ENCODE measurements around the gene PLTP.
"Not testable (repeated sequence)": the region's sequence is repeated elsewhere in the genome, so short reads cannot be mapped to it uniquely, and the experiment has no call there.

The PLTP gene

DNA sequence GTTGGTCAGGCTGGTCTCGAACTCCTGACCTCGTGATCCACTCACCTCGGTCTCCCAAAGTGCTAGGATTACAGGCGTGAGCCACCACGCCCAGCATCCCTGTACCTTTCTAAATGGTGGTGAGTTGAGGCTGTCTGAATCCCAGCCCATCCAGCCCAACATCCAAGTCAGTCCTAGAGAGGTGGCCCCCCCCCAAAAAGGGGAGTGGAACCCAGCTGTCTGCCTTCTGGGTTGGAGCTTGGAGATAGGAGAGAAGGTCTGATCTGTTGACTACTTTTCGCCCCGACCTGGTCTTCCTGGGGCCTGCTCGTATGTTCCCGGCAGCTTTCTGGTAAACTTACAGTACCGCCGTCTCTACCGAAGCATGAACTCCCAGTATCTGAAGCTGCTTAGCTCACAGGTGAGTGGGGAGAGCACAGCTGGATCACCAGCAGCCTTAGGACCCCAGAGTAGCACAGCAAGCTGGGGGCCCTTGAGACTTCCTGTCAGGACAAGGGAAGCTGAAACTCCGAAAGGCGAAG, 15.3 kb downstream of the PLTP start:
- no peak for DNase-seq

GRCh38 chr20:45894797-45895196, 17.2 kb downstream of the PLTP start:
- DNase-seq = no peak

DNA sequence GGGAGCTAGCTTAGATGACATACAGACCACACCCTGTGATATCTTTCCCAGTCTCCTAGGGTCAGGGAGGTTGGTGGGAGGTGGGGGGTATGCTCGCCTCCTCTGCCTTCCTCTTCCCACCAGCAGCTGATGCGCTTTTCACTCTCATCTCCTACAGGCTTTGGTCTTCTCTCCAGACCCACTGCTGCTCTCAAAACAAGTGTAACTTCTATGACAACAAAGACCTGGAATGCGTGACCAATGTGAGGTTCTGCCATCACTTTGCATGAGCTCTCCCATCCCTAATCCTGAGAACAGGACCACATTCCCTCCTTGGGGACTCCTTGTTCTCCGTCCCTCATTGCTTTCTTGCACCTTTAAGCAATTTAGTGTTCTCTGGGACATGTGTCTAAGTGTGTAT, 18.1 kb downstream of the PLTP start:
- DNase-seq = no peak

- no peak for DNase-seq
Measured at GRCh38 chr20:45892828-45893500, 19.0 kb downstream of the PLTP start.

DNA sequence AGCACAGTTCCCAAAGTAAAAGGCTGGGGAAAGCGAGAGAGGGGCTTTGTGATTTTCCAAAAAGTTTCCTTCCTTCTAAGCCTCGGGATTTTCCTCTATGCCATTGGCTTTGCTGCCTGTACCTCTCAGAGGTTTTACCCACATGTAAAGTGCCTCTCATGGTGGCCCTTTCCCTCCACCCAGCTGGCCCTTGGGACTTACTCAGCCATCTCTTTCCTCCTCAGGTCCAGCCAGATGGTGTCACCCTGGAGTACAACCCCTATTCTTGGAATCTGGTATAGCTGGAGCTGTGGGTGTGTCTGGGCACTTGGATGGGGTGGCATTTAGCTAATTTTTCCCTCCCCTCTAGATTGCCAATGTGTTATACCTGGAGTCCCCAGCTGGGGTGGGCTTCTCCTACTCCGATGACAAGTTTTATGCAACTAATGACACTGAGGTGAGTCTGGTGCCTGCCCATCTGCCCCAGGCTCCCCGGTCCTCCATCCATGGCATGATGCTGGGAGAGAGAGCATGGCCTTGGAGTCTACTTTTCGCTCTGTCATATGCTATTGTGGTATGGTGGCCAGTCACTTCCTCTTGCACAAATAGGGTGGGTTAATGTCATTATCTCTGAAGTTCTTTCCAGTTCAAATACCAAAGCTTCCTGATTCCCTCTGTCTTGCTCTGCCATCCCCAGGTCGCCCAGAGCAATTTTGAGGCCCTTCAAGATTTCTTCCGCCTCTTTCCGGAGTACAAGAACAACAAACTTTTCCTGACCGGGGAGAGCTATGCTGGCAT, 19.7 kb downstream of the PLTP start:
- DNase-seq = no peak

DNA sequence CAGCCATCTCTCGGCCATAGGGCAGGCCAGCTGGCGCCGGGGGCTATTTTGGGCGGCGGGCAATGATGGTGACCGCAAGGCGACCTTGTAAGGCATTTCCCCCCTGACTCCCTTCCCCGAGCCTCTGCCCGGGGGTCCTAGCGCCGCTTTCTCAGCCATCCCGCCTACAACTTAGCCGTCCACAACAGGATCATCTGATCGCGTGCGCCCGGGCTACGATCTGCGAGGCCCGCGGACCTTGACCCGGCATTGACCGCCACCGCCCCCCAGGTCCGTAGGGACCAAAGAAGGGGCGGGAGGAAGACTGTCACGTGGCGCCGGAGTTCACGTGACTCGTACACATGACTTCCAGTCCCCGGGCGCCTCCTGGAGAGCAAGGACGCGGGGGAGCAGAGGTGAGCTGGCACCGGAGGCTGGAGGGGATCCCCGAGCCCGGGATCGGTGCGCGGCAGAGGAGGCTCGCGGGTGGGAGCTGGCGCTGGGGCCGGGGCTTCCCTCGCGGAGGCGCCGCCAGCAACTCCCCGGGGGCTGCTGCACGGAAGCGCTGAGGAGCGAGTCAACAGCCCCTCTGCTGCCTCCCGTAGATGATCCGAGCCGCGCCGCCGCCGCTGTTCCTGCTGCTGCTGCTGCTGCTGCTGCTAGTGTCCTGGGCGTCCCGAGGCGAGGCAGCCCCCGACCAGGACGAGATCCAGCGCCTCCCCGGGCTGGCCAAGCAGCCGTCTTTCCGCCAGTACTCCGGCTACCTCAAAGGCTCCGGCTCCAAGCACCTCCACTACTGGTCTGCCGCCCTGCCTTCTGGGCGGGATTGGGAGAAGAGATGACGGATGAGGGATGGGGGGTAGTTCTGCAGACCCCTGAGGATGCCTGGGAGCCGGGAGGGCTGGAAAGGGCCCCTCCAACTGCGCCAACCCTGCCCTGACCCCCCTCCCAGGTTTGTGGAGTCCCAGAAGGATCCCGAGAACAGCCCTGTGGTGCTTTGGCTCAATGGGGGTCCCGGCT, 20.7 kb downstream of the PLTP start, which contains the start of the genes CTSA and NEURL2:
TSS of gene CTSA (plus strand) at position 351 of the 999 bp plus-strand sequence. CDS start at position 585, 234 bp downstream.
TSS of gene NEURL2 (minus strand) at position 224 of the 999 bp plus-strand sequence. CDS start at position 7, 217 bp downstream.
- DNase-seq = peak; percentile 87

DNA sequence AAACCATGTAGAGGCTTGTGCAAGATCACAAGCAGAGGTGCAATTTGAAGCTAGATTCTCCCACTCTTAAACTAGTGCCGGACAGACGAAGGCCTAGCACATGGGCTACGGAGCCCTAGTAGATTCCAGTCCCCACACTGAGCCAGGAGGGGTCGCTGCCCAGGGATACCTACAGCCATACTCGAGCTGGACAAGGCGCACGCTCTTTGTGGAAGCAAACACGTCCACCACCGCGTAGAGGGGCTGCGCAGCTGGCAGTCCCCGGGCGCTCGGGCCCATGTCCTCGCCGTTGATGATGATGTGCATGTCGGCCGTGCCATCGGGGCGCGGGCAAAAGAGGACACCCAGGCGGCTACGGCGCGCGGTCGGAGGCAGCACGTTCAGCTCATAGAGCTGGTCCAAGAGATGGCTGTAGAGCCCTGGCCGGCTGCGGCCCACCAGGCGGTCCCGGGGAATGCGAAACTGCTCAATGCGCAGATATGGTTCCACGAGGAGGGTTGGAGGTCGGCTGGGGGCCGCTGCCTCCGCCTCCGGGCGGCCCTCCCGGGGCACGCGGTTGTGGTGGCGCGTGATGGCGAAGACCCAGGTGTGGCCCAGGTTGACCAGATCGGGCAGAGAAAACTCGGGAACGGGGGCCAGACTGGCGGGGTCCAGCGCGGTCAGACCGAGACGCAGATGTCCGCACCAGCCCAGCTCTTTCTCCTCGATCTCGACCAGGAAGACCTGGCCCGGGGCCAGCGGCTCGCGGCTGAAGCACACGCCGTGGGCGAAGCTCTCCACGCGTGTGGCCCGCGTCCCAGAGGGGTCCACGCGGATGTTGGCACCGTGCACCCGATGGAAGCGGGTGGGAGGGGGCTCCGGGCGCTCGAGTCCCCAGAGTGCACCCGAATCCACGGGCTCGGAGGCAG, 21.6 kb downstream of the PLTP start:
- DNase-seq = peak; percentile 55

DNA sequence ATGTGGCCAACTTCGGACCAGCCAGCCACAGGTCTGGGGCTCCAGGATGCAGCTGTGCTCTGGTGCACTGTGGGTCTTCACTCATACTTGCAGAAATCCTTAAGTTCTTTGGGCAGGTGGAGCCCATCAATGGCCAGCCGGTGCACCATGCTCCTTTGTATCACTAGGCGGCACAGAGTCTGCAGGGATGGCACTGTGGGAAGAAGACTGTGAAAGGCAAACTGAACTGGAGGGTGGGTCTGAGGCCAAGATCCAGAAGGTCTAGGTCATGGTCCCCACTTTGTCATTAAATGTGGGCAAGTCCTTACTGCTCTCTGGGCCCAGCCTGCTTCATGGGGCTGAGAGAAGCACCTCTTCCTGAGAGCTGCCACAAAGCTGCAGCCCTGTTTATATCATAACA, 23.3 kb downstream of the PLTP start:
- no peak for DNase-seq

GRCh38 chr20:45887346-45887715, 24.6 kb downstream of the PLTP start, which contains the start of gene SPATA25:
SPATA25 (minus strand) TSS chr20:45887622; CDS start chr20:45887590, 32 bp downstream.
- no peak for DNase-seq

DNA sequence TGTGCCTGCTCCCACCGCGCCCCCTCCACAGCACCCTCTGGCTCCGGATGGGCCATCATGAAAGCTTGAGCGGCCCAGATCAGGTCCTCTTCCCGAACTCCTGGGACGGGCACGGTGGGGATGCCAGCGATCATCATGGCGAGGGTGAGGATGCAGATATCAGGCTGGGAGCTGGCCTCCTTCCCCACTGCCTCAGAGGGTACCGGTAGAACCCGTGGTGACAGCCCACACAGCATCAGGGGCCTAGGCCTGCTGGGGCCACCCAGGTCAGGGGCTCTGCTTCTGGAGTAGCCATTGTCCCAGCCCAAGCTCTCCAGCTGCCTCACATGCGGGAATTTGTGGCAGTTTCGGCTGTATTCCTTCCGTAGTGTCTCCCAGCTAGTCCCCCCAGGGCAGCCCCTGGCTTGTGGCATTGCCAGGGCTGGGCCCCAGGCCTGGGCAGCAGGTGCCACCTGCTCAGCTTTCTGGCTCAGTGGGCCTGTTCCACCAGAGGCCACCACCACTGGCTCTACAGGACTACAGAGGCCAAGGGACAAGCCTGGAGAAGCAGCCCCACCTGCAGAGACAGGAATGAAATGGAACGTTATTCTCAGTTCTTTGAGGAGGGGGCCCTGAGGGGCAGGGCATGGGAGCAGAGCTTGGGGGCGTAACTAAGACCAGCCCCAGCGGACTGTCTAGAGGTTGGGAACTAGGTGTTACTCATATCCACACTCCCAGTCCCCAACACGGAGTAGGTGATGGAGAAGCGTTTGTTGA, 25.2 kb downstream of the PLTP start:
- DNase-seq = no peak

DNA sequence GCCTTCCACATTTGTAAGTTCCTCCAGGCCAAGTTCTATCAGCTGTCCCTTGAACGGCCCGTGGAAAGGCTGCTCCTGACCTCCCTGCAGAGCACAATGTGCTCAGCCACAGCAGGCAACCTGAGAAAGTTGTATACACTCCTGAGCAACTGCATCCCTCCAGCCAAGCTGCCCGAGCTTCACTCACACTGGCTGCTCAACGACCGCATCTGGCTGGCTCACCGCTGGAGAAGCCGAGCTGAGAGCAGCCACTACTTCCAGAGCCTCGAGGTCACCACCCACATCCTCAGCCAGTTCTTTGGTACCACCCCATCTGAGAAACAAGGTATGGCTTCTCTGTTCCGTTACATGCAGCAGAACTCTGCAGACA, 28.9 kb downstream of the PLTP start:
- DNase-seq = no peak

DNA sequence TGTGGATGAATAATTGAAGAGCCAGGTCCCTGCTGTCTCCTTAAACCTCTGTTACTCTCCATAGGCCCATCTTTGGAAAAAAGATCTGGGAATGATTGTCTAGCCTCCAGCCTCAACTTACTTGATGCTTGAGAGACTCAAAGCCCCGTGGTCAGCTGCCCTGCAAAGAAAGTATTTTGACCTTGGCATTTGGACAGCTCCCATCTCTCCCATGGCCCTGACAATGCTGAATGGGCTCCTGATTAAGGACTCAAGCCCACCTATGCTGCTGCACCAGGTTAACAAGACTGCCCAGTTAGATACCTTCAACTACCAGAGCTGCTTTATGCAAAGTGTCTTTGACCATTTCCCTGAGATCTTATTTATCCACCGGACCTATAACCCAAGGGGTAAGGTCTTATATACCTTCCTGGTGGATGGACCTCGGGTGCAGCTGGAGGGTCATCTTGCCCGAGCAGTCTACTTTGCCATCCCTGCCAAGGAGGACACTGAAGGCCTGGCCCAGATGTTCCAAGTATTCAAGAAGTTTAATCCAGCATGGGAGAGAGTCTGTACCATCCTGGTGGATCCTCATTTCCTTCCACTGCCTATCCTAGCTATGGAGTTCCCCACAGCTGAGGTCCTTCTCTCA, 29.4 kb downstream of the PLTP start:
- DNase-seq = no peak

DNA sequence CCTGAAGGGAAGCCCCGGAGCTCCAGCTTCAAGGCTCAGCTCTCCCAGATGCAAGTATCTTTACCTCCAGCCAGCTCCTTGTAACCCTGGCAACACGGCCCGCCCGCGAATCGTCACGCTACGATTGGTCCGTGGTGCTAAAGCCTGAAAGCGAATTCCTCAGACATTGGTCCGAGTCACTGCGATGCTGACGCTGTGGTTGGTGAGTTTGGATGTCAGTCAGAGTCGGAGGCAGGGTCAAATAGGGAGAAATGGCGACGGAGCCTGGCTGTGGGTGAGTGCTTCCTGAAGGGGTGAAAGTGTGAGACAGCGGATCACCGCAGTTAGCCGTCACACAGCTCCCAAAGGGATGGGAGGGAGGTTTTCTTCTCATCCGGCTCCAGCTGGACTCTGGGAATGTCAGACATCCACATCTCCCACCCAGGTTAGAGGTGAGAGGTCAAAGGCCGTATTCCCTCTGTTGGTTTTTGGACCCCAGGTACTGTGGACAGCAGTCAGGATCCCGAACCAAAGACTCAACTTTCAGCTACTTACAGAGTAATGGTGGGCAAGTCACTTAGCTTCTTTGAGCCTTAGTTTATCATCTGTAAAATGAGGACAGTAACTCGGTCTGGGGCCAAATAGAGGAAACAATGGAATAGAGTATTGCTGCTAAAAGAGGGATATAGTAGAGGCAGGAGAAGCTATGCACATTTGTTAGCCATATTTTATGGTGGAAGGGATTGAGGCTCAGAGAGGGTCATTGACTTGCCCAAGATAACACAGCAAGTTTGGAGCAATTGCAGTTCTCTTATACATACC, 30.8 kb downstream of the PLTP start, which contains the start of gene ZSWIM1:
TSS of gene ZSWIM1 (plus strand) at position 240 of the 801 bp plus-strand sequence. CDS start 1,366 bp downstream, outside the sequence.
- DNase-seq = peak; percentile 99

GRCh38 chr20:45878076-45878761, 33.7 kb downstream of the PLTP start:
- DNase-seq = no peak

- DNase-seq = no peak
Measured at GRCh38 chr20:45874576-45874975, 37.4 kb downstream of the PLTP start.

DNA sequence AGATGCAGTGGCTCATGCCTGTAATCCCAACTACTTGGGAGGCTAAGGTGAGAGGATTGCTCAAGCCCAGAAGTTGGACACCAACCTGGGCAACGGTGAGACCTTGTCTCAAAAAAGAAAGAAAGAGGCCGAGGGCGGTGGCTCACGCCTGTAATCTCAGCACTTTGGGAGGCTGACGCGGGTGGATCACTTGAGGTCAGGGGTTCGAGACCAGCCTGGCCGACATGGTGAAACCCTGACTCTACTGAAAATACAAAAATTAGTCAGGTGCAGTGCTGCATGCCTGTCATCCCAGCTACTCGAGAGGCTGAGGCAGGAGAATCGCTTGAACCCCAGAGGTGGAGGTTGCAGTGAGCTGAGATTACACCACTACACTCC, 37.9 kb downstream of the PLTP start:
- DNase-seq = not testable (repeated sequence)

DNA sequence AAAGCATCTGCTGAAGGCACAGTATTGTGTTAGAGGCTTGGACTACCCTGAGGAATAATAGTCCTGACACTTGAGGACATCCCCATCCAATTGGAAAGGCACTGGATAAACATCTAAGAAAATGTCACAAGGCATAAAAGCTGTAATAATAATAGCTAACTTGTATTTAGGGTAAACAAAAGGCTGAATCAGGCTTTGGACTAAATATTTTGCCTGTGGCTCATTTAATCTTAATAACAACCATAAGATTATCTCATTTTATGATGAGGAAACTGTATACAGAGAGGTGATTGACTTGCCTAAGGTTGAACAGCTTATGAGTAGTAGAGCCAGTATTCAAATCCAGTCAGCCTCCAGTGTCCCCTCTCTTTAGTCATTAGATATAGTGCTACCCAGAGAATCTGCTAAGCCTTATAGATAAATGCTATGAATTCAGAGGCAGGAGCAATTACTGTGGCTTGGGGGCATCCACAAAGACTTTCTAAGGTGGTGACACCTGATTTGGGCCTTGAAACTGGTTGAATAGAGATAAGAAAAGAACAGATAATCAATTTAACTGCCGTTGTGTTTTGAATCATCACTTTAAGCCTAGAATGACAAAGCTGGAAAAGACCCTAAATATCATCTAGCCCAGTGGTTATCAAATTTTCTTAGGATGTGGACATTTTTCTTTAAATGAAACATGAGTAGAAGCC, 38.4 kb downstream of the PLTP start:
- DNase-seq = no peak

DNA sequence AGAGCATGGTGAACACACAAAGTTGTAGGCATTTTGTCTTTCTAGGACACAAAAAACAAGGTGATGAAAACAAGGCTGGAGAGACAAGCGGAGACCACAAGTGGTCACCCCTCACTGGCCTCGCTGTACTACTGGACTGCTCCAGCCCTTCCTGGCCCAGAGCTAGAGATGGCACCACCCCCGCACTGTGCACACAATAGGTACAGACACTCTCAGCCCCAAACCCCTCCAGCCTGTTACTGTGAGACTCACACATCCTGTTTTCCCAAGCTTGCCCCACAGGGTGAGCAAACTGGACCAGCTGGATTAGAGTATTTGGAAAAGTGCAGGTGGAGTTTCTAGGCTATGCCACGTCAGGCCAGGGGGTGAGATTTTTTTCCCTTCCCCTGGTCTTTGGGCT, 39.3 kb downstream of the PLTP start:
- no peak for DNase-seq

Measured in stimulated activated CD4-positive, alpha-beta T cell treated with anti-CD3 and anti-CD28 coated beads, Interleukin-4, amount 100 ng/mL, for 1 hour (primary cell).